Measurements from ENCODE around the gene BICRAL.

DNA sequence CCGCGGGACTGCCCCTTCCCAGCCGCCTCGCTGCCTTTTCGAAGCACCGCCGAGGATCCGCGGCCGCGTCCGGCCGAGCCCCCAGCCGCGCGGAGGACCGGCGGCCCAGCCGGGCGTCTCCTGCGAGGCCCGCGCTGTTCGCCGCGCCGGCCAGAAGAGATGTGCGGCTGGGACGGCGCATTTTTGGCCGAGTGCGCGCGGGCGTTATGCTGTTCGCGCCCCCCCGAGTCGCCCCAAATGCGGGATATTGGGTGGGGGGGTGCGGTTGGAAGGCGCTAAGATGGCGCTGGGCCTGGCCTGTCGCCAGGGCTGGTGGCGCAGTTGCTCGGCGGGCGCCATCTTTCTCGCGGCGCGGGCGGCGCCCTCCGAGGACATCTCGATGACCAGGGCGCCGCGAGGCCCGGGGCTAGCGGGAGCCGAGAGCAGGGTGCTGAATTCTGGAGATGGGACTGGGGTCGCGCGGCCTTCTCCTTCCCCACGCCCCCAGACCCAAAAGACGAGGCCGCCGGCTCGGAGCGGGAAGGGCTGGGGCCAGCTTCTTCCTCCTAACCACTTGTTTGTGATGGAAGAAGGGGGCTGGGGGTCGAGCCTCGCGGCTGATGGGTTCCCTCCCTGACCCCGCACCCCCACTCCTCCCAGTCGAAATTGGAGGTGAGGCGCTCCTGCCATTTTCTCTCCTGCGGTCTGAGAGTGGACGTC lies 1.5 kb downstream of the BICRAL start:
- TF ChIP-seq CTCF (IDR thresholded peaks at IDR 0.05) (no peak), EP300 (IDR thresholded peaks at IDR 0.05) (no peak), POLR2A (IDR thresholded peaks at IDR 0.05) (peak in 1 of 2 donors; percentile 44), POLR2AphosphoS5 (IDR thresholded peaks at IDR 0.05) (peak; percentile 50 to 86 (median 78))
